Loucy (cell line): Measurements from ENCODE around the gene CEP131.

Experiments used
- H2AFZ ChIP-seq: fragments of 200-600 bp; sonication (generic); 2 replicates; pipeline ENCODE4 v1.6.0; 2016; ENCODE audit warnings: antibody characterized with exemption, mild to moderate bottlenecking, low read length, moderate library complexity
- H3F3A ChIP-seq: fragments of 200-600 bp; 2 replicates; pipeline ENCODE4 v1.6.0; 2016; ENCODE audit warnings: antibody characterized with exemption, low read depth, mild to moderate bottlenecking
- H3K27me3 ChIP-seq: fragments of 200-600 bp; sonication (generic); 2 replicates; pipeline ENCODE4 v1.6.1; 2014; ENCODE audit warnings: low read length, mild to moderate bottlenecking; ENCODE audit not compliant: insufficient read depth, poor library complexity, severe bottlenecking
- H3K36me3 ChIP-seq: fragments of 200-600 bp; sonication (generic); 2 replicates; pipeline ENCODE4 v1.6.1; 2016; ENCODE audit warnings: low read length; ENCODE audit not compliant: insufficient read depth
- H3K4me1 ChIP-seq: fragments of 200-600 bp; sonication (generic); 2 replicates; pipeline ENCODE4 v1.5.1; 2014; ENCODE audit warnings: low read length, mild to moderate bottlenecking; ENCODE audit not compliant: insufficient read depth, poor library complexity, severe bottlenecking
- H3K4me2 ChIP-seq: fragments of 200-600 bp; sonication (generic); 2 replicates; pipeline ENCODE4 v1.6.0; 2014; ENCODE audit warnings: antibody characterized with exemption, low read length, low read depth, mild to moderate bottlenecking; ENCODE audit not compliant: poor library complexity, severe bottlenecking
- H3K4me3 ChIP-seq: fragments of 200-600 bp; sonication (generic); 2 replicates; pipeline ENCODE4 v1.5.1; 2014; ENCODE audit warnings: low read length, mild to moderate bottlenecking, mixed read lengths; ENCODE audit not compliant: poor library complexity, severe bottlenecking
- H3K79me2 ChIP-seq: fragments of 200-600 bp; sonication (generic); 2 replicates; pipeline ENCODE4 v1.6.1; 2014; ENCODE audit warnings: low read length; ENCODE audit not compliant: insufficient read depth
- H3K9ac ChIP-seq: fragments of 200-600 bp; sonication (generic); 2 replicates; pipeline ENCODE4 v1.6.0; 2014; ENCODE audit warnings: mild to moderate bottlenecking, low read depth, low read length, moderate library complexity; ENCODE audit not compliant: poor library complexity, severe bottlenecking
- H3K9me2 ChIP-seq: fragments of 200-600 bp; sonication (generic); replicated peaks from 2 replicates; pipeline ENCODE4 v1.6.1; 2016; ENCODE audit warnings: low read depth, low read length, mixed read lengths
- H3K9me3 ChIP-seq: fragments of 200-600 bp; sonication (generic); 2 replicates; pipeline ENCODE4 v1.6.1; 2014; ENCODE audit warnings: mild to moderate bottlenecking, antibody characterized with exemption, low read length, low read depth; ENCODE audit not compliant: insufficient read depth
- H4K20me1 ChIP-seq: fragments of 200-600 bp; sonication (generic); 2 replicates; pipeline ENCODE4 v1.6.0; 2014; ENCODE audit warnings: antibody characterized with exemption, low read length, mild to moderate bottlenecking; ENCODE audit not compliant: insufficient read depth, poor library complexity, severe bottlenecking
- CTCF ChIP-seq: fragments of 200-600 bp; sonication (generic); conservative IDR thresholded peaks from 2 replicates; pipeline ENCODE4 v1.5.1; 2014; ENCODE audit warnings: mild to moderate bottlenecking, antibody characterized with exemption, low read length
- EZH2phosphoT487 ChIP-seq: fragments of 200-600 bp; IDR thresholded peaks from 2 replicates; pipeline ENCODE4 v1.6.1; 2018; ENCODE audit warnings: antibody characterized with exemption, mild to moderate bottlenecking, moderate library complexity, borderline replicate concordance

CEP131 gene

GRCh38 chr17:81198826-81199481 lies 23.8 kb downstream of the CEP131 start:
- Histone ChIP-seq H3K9me2 (no peaks in the 10 kb centered on the region), H4K20me1 (no peaks in the 10 kb centered on the region), H3K4me1 (peaks cover 10% of the 10 kb centered on the region), H3K4me2 (no peak overlapping the region), H3K9me3 (no peaks in the 10 kb centered on the region), H3F3A (no peaks in the 10 kb centered on the region), H3K9ac (no peak overlapping the region), H3K79me2 (no peaks in the 10 kb centered on the region), H3K27me3 (no peaks in the 10 kb centered on the region), H3K36me3 (peaks cover 29% of the 10 kb centered on the region; the same call in 1 of the 2 replicates), H3K4me3 (no peak overlapping the region), H2AFZ (no peak overlapping the region)
- TF ChIP-seq CTCF = no peak

GRCh38 chr17:81197831-81198490 lies 24.8 kb downstream of the CEP131 start:
- H3K4me1 ChIP-seq = peaks cover 10% of the 10 kb centered on the region
- H3K4me3 ChIP-seq = peak overlapping the region; percentile 60
- H3K27me3 ChIP-seq = no peaks in the 10 kb centered on the region
- peak overlapping the region; percentile 62 for H3K9ac ChIP-seq
- no peaks in the 10 kb centered on the region for H3K9me2 ChIP-seq
- no peaks in the 10 kb centered on the region for H3K79me2 ChIP-seq
- H4K20me1 ChIP-seq = no peaks in the 10 kb centered on the region
- H3K36me3 ChIP-seq = peaks cover 22% of the 10 kb centered on the region; the same call in 1 of the 2 replicates
- peak overlapping the region; percentile 57 for H3K4me2 ChIP-seq
- H3F3A ChIP-seq = no peaks in the 10 kb centered on the region
- no peak overlapping the region for H2AFZ ChIP-seq
- no peak for TF ChIP-seq EZH2phosphoT487
- TF ChIP-seq CTCF = no peak
- no peaks in the 10 kb centered on the region for H3K9me3 ChIP-seq

GRCh38 chr17:81197409-81197795 lies 25.4 kb downstream of the CEP131 start:
- no peak for TF ChIP-seq EZH2phosphoT487
- no peaks in the 10 kb centered on the region for H3K9me3 ChIP-seq
- H3K9ac ChIP-seq = peak overlapping the region; percentile 62
- peaks cover 10% of the 10 kb centered on the region for H3K4me1 ChIP-seq
- peak overlapping the region; percentile 57 for H3K4me2 ChIP-seq
- peak overlapping the region; percentile 60 for H3K4me3 ChIP-seq
- no peaks in the 10 kb centered on the region for H3K9me2 ChIP-seq
- H3K36me3 ChIP-seq = peaks cover 19% of the 10 kb centered on the region; the same call in 1 of the 2 replicates
- no peaks in the 10 kb centered on the region for H3K79me2 ChIP-seq
- H3K27me3 ChIP-seq = no peaks in the 10 kb centered on the region
- H2AFZ ChIP-seq = no peak overlapping the region
- H4K20me1 ChIP-seq = no peaks in the 10 kb centered on the region
- H3F3A ChIP-seq = no peaks in the 10 kb centered on the region
